Keratinocyte (primary cell): ENCODE data around the gene TRAT1. TPM values are rescaled to one million over a fixed set of nuclear protein-coding genes. Genes with fewer than 3 reads are reported as not detected.

Experiments used
- DNase-seq: peaks from one replicate; pipeline ENCODE4 v3.0.0-alpha.2; 2011; ENCODE audit warnings: low read depth, missing footprints, low spot score
- FAIRE-seq: peaks from 2 replicates; lab custom pipeline; 2011; peaks lifted over from hg19 to GRCh38; lab: Jason Lieb, UNC
- H2AFZ ChIP-seq: 2 replicates; pipeline ENCODE4 v1.6.0; 2012; ENCODE audit warnings: low read length, control low read depth, inconsistent platforms; ENCODE audit not compliant: control insufficient read depth
- H3K27ac ChIP-seq: 2 replicates; pipeline ENCODE4 v1.5.1; 2011; ENCODE audit warnings: low read length; ENCODE audit not compliant: control insufficient read depth, insufficient read depth
- H3K27me3 ChIP-seq: 3 replicates; pipeline ENCODE4 v1.6.0; 2011; ENCODE audit warnings: low read length; ENCODE audit not compliant: control insufficient read depth, insufficient read depth; ENCODE audit errors: extremely low read depth
- H3K36me3 ChIP-seq, 2 experiments: 2 replicates in 1 of 2; 3 replicates in 1 of 2; pipeline ENCODE4 v1.5.1; 2011; ENCODE audit warnings: low read length in 2 of 2, mild to moderate bottlenecking in 1 of 2; ENCODE audit not compliant: control insufficient read depth in 2 of 2, insufficient read depth in 2 of 2; ENCODE audit errors: extremely low read depth in 1 of 2
- H3K4me1 ChIP-seq: 3 replicates; pipeline ENCODE4 v1.5.1; 2011; ENCODE audit warnings: low read length; ENCODE audit not compliant: control insufficient read depth, insufficient read depth; ENCODE audit errors: extremely low read depth
- H3K4me2 ChIP-seq: 3 replicates; pipeline ENCODE4 v1.6.0; 2011; ENCODE audit warnings: low read depth, low read length; ENCODE audit not compliant: control insufficient read depth, insufficient read depth; ENCODE audit errors: extremely low read depth
- H3K4me3 ChIP-seq, 3 experiments: fragments of 200-600 bp in 1 of 3; sonication (generic) in 1 of 3; 2 replicates in 2 of 3; 3 replicates in 1 of 3; pipeline ENCODE4 v1.5.1; 2011 to 2016; ENCODE audit warnings: low read length in 3 of 3, mild to moderate bottlenecking in 3 of 3, control low read depth in 2 of 3, inconsistent platforms in 1 of 3, low read depth in 1 of 3, mixed read lengths in 1 of 3, mixed run types in 1 of 3, moderate library complexity in 1 of 3; ENCODE audit not compliant: control insufficient read depth in 2 of 3, insufficient read depth in 2 of 3; ENCODE audit errors: extremely low read depth in 1 of 3
- H3K79me2 ChIP-seq: 2 replicates; pipeline ENCODE4 v1.6.0; 2012; ENCODE audit warnings: low read length; ENCODE audit not compliant: control insufficient read depth, insufficient read depth
- H3K9ac ChIP-seq: 3 replicates; pipeline ENCODE4 v1.6.0; 2011; ENCODE audit warnings: low read length; ENCODE audit not compliant: control insufficient read depth, insufficient read depth; ENCODE audit errors: extremely low read depth
- H3K9me1 ChIP-seq: 3 replicates; pipeline ENCODE4 v1.6.0; 2011; ENCODE audit warnings: low read length; ENCODE audit not compliant: control insufficient read depth, insufficient read depth; ENCODE audit errors: extremely low read depth
- H3K9me3 ChIP-seq: 2 replicates; pipeline ENCODE4 v1.5.1; 2012; ENCODE audit warnings: low read depth, low read length; ENCODE audit not compliant: control insufficient read depth
- H4K20me1 ChIP-seq: 3 replicates; pipeline ENCODE4 v1.6.0; 2011; ENCODE audit warnings: low read length; ENCODE audit not compliant: control insufficient read depth, insufficient read depth; ENCODE audit errors: extremely low read depth
- EZH2 ChIP-seq: IDR thresholded peaks from one replicate; pipeline ENCODE4 v1.6.1; 2012; ENCODE audit warnings: inconsistent platforms, mild to moderate bottlenecking, low read length, moderate library complexity
- dilution Hi-C: fragments of 300-500 bp; cut with MboI; formaldehyde crosslinking; loops from one replicate; pipeline ENCODE4 v1.7.0; 2020; ENCODE audit warnings: low sequenced_read_pairs; ENCODE audit not compliant: extremely low pct_ligation_motif_present
- polyA plus RNA-seq, 5 experiments: library from polyadenylated mRNA; depleted of rRNA in 3 of 5; stranded (reverse) in 3 of 5; stranded (forward) in 1 of 5; unstranded in 1 of 5; fragments of >200 nt; gene quantifications; 1 replicate in 1 of 5; 2 replicates in 3 of 5; 3 replicates in 1 of 5; pipeline versions ENCODE4 v1.2.1 to v1.2.3, GENCODE V29; 2011 to 2012; ENCODE audit warnings: missing spikeins in 2 of 5, low read depth in 1 of 5, low replicate concordance in 1 of 5
- TF ChIP-seq, protein P1 (sequence below), 3 experiments: IDR thresholded peaks in 1 of 3; conservative IDR thresholded peaks in 1 of 3; optimal IDR thresholded peaks in 1 of 3; 2 replicates in 2 of 3; 3 replicates in 1 of 3; pipeline versions ENCODE3 to v1.5.1; 2011; ENCODE audit warnings: low read length in 3 of 3, mild to moderate bottlenecking in 3 of 3, moderate library complexity in 2 of 3, control low read depth in 1 of 3, inconsistent platforms in 1 of 3; ENCODE audit not compliant: insufficient read depth in 2 of 3; ENCODE audit errors: extremely low read depth in 1 of 3

The TRAT1 gene
- polyA plus RNA-seq, 1 donor (not counting 4 experiments of a cell fraction or from before 2014, with no cell fraction given), result not detected

DNA sequence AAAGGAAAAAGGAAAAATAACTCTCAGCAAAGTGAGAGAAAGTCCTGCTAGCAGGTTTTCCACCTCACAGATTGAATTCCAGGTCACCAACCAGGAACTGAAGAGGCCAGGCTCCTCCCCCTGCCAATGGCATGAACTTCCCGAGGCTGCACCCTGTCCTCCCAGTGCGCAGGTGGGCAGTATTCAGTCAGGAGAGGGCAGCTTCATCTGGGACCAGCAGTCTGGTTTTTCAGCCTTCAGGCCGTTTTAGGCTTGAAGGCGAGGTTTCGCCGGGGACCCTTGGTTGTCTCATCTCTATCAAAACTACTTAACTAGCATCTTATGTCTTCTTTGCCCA is 41.2 kb downstream of the TRAT1 start:
- dilution Hi-C loops, result no loop called here
- Histone ChIP-seq H3K9me3 (no peaks in the 10 kb centered on the region), H3K9ac (no peak overlapping the region), H3K4me2 (no peak overlapping the region), H3K9me1 (no peaks in the 10 kb centered on the region), H3K36me3 (no peaks in the 10 kb centered on the region), H3K79me2 (no peaks in the 10 kb centered on the region), H2AFZ (no peak overlapping the region), H4K20me1 (no peaks in the 10 kb centered on the region), H3K27me3 (no peaks in the 10 kb centered on the region), H3K4me3 (no peak overlapping the region), H3K4me1 (no peaks in the 10 kb centered on the region), H3K27ac (no peak overlapping the region)
- no peak for FAIRE-seq
- no peak for DNase-seq
- no peak for TF ChIP-seq EZH2
- TF ChIP-seq, protein P1, sequence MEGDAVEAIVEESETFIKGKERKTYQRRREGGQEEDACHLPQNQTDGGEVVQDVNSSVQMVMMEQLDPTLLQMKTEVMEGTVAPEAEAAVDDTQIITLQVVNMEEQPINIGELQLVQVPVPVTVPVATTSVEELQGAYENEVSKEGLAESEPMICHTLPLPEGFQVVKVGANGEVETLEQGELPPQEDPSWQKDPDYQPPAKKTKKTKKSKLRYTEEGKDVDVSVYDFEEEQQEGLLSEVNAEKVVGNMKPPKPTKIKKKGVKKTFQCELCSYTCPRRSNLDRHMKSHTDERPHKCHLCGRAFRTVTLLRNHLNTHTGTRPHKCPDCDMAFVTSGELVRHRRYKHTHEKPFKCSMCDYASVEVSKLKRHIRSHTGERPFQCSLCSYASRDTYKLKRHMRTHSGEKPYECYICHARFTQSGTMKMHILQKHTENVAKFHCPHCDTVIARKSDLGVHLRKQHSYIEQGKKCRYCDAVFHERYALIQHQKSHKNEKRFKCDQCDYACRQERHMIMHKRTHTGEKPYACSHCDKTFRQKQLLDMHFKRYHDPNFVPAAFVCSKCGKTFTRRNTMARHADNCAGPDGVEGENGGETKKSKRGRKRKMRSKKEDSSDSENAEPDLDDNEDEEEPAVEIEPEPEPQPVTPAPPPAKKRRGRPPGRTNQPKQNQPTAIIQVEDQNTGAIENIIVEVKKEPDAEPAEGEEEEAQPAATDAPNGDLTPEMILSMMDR (optimal IDR thresholded peaks at IDR 0.05 in 1 of 3, IDR thresholded peaks at IDR 0.05 in 1 of 3, conservative IDR thresholded peaks at IDR 0.05 in 1 of 3; ENCODE audit: extremely low read depth in 1 of 3, insufficient read depth in 2 of 3, low read length in 3 of 3), result no peak

DNA sequence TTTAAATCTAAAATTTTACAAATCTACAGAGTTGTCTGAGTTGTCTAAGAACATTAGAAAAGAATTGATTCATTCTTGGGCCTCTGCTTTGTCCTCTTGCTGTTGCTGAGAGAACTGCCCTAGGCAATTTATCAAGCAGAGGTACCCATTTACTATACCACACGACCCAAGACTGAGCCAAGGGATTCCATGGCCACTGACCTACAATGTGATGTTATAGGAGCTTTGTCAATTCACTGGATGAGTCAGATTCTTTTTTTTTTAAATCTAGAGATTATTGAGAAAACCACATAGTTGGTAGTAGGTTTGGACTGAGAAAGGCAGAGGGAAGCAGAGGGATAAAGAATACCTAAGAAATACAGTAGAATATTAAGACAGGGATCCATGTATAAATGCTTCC is 55.3 kb downstream of the TRAT1 start:
- H3K9me3 ChIP-seq, result no peaks in the 10 kb centered on the region
- dilution Hi-C loops, result no loop called here
- H3K27me3 ChIP-seq, result no peaks in the 10 kb centered on the region
- no peak overlapping the region for H3K27ac ChIP-seq
- no peaks in the 10 kb centered on the region for H3K79me2 ChIP-seq
- H3K9me1 ChIP-seq, result no peaks in the 10 kb centered on the region
- FAIRE-seq, result no peak
- TF ChIP-seq EZH2, result no peak
- TF ChIP-seq, protein P1 (optimal IDR thresholded peaks at IDR 0.05 in 1 of 3, IDR thresholded peaks at IDR 0.05 in 1 of 3, conservative IDR thresholded peaks at IDR 0.05 in 1 of 3; ENCODE audit: extremely low read depth in 1 of 3, insufficient read depth in 2 of 3, low read length in 3 of 3), result no peak
- no peak overlapping the region for H3K9ac ChIP-seq
- H2AFZ ChIP-seq, result no peak overlapping the region
- DNase-seq, result no peak
- no peak overlapping the region for H3K4me3 ChIP-seq
- H4K20me1 ChIP-seq, result no peaks in the 10 kb centered on the region
- no peaks in the 10 kb centered on the region for H3K4me1 ChIP-seq
- H3K36me3 ChIP-seq, result no peaks in the 10 kb centered on the region
- H3K4me2 ChIP-seq, result no peak overlapping the region
